ENCODE results near the gene RSRC1.
"Not testable (repeated sequence)": the region's sequence is repeated elsewhere in the genome, so short reads cannot be mapped to it uniquely, and the experiment has no call there.

The RSRC1 gene

GRCh38 chr3:158134363-158134762, 24.5 kb downstream of the RSRC1 start:
- no peak for DNase-seq

- no peak for DNase-seq
Measured at GRCh38 chr3:158140396-158140795, 30.5 kb downstream of the RSRC1 start.

GRCh38 chr3:158148218-158148617, 38.3 kb downstream of the RSRC1 start:
- DNase-seq: no peak

- no peak for DNase-seq
Measured at GRCh38 chr3:158152186-158152585, 42.3 kb downstream of the RSRC1 start.

- DNase-seq: no peak
Measured at GRCh38 chr3:158158969-158159368, 49.1 kb downstream of the RSRC1 start.

- DNase-seq: no peak
Measured at GRCh38 chr3:158159714-158160113, 49.8 kb downstream of the RSRC1 start.

GRCh38 chr3:158160958-158161357, 51.1 kb downstream of the RSRC1 start:
- DNase-seq: no peak

GRCh38 chr3:158165141-158165655, 55.3 kb downstream of the RSRC1 start:
- DNase-seq: no peak

- DNase-seq: no peak
Measured at GRCh38 chr3:158165730-158166129, 55.8 kb downstream of the RSRC1 start.

- no peak for DNase-seq
Measured at GRCh38 chr3:158166223-158166622, 56.3 kb downstream of the RSRC1 start.

GRCh38 chr3:158167737-158168557, 58.1 kb downstream of the RSRC1 start:
- DNase-seq: peak; percentile 39

GRCh38 chr3:158169091-158169491, 59.2 kb downstream of the RSRC1 start:
- no peak for DNase-seq

GRCh38 chr3:158181096-158181495, 71.2 kb downstream of the RSRC1 start:
- no peak for DNase-seq

- no peak for DNase-seq
Measured at GRCh38 chr3:158185711-158186110, 75.8 kb downstream of the RSRC1 start.

GRCh38 chr3:158200955-158201354, 91.1 kb downstream of the RSRC1 start:
- DNase-seq: peak; percentile 20

GRCh38 chr3:158205324-158205723, 95.4 kb downstream of the RSRC1 start:
- DNase-seq: no peak

GRCh38 chr3:158205994-158206393, 96.1 kb downstream of the RSRC1 start:
- no peak for DNase-seq

- no peak for DNase-seq
Measured at GRCh38 chr3:158210067-158210466, 100.2 kb downstream of the RSRC1 start.

- no peak for DNase-seq
Measured at GRCh38 chr3:158213461-158213860, 103.6 kb downstream of the RSRC1 start.

- no peak for DNase-seq
Measured at GRCh38 chr3:158217992-158218391, 108.1 kb downstream of the RSRC1 start.

- no peak for DNase-seq
Measured at GRCh38 chr3:158220575-158220974, 110.7 kb downstream of the RSRC1 start.

GRCh38 chr3:158221426-158221825, 111.5 kb downstream of the RSRC1 start:
- no peak for DNase-seq

GRCh38 chr3:158226429-158226828, 116.5 kb downstream of the RSRC1 start:
- no peak for DNase-seq

- DNase-seq: not testable (repeated sequence)
Measured at GRCh38 chr3:158228942-158229341, 119.1 kb downstream of the RSRC1 start.

- no peak for DNase-seq
Measured at GRCh38 chr3:158233791-158234190, 123.9 kb downstream of the RSRC1 start.

Data from DMS53 (cell line).